Caco-2 (cell line): ENCODE results near the gene URM1. TPM values are rescaled to one million over a fixed set of nuclear protein-coding genes. Genes with fewer than 3 reads are reported as not detected.
"Not testable (repeated sequence)": the region's sequence is repeated elsewhere in the genome, so short reads cannot be mapped to it uniquely, and the experiment has no call there.

Source experiments
- BruUV-seq: library from RNA; stranded (reverse); fragments of 400-500 nt; replicated peaks from 2 replicates; lab custom pipeline; 2021; lab: Mats Ljungman, UMichigan
- CTCF ChIA-PET: fragments of 300-600 bp; sonication (Branson Sonifier 250); formaldehyde crosslinking; loops from one replicate; lab custom pipeline; 2022; ENCODE audit warnings: antibody characterized with exemption; lab: Charles Lee
- POLR2A ChIA-PET: fragments of 300-600 bp; sonication (Branson Sonifier 250); formaldehyde crosslinking; loops from one replicate; lab custom pipeline; 2022; ENCODE audit warnings: antibody characterized with exemption; lab: Charles Lee
- DNase-seq, 2 experiments: peaks; one replicate each; pipeline versions ENCODE4 v3.0.0 to v3.0.0-alpha.2; 2020 to 2022
- H3K27me3 ChIP-seq: replicated peaks from 2 replicates; pipeline ENCODE4 v1.6.0; 2011; ENCODE audit warnings: low read length; ENCODE audit not compliant: control insufficient read depth, insufficient read depth
- H3K36me3 ChIP-seq: 2 replicates; pipeline ENCODE4 v1.5.1; 2011; ENCODE audit warnings: low read length; ENCODE audit not compliant: control insufficient read depth, insufficient read depth
- H3K4me1 ChIP-seq: fragments of 250-450 bp; sonication (Bioruptor Pico); 2 replicates; pipeline ENCODE4 v1.5.1; 2020; ENCODE audit warnings: mild to moderate bottlenecking
- H3K4me3 ChIP-seq: 2 replicates; pipeline ENCODE4 v1.5.1; 2011; ENCODE audit warnings: low read depth, mild to moderate bottlenecking, control low read depth, low read length
- H3K9me3 ChIP-seq: fragments of 250-450 bp; sonication (Bioruptor Pico); 2 replicates; pipeline ENCODE4 v1.5.1; 2020; ENCODE audit warnings: mild to moderate bottlenecking, moderate library complexity
- H3K27ac Mint-ChIP-seq: one replicate; pipeline ENCODE4 v1.8.0; 2022; ENCODE audit warnings: mixed read lengths; ENCODE audit not compliant: unreplicated experiment
- H3K27me3 Mint-ChIP-seq: one replicate; pipeline ENCODE4 v1.8.0; 2022; ENCODE audit warnings: mixed read lengths; ENCODE audit not compliant: insufficient read depth, unreplicated experiment
- H3K36me3 Mint-ChIP-seq: one replicate; pipeline ENCODE4 v1.8.0; 2022; ENCODE audit warnings: mild to moderate bottlenecking, mixed read lengths; ENCODE audit not compliant: insufficient read depth, unreplicated experiment
- H3K4me1 Mint-ChIP-seq: one replicate; pipeline ENCODE4 v1.8.0; 2022; ENCODE audit warnings: low read depth, mixed read lengths; ENCODE audit not compliant: unreplicated experiment
- H3K4me3 Mint-ChIP-seq: one replicate; pipeline ENCODE4 v1.8.0; 2022; ENCODE audit warnings: mild to moderate bottlenecking, moderate library complexity, mixed read lengths; ENCODE audit not compliant: unreplicated experiment
- H3K9me3 Mint-ChIP-seq: one replicate; pipeline ENCODE4 v1.8.0; 2022; ENCODE audit warnings: mixed read lengths; ENCODE audit not compliant: unreplicated experiment
- intact Hi-C: fragments of 100-400 bp; cut with micrococcal nuclease; formaldehyde crosslinking; loops from one replicate; pipeline ENCODE4 v1.10.0; 2022; ENCODE audit not compliant: unreplicated experiment
- total RNA-seq: library from RNA; stranded (reverse); gene quantifications from 2 replicates; pipeline ENCODE4 v1.2.3, GENCODE V29; 2022
- TF ChIP-seq, protein P1 (sequence below), 2 experiments: fragments of 200-600 bp in 1 of 2; IDR thresholded peaks; 1 replicate in 1 of 2; 2 replicates in 1 of 2; pipeline versions ENCODE4 v1.5.1 to v1.8.0; 2011 to 2022; ENCODE audit warnings: antibody characterized with exemption in 1 of 2, control low read depth in 1 of 2, inconsistent platforms in 1 of 2, low read depth in 1 of 2, low read length in 1 of 2, mild to moderate bottlenecking in 1 of 2, moderate library complexity in 1 of 2; ENCODE audit not compliant: insufficient read depth in 1 of 2, severe bottlenecking in 1 of 2, unreplicated experiment in 1 of 2

URM1 gene
- total RNA-seq, 1 experiment from 2014 or later: 55.9 TPM

- H3K36me3 ChIP-seq: no peaks in the 10 kb centered on the region
- no TSS peak for BruUV-seq
- intact Hi-C loops: loop anchor here (1.0 to 2.0 kb wide), 2 partner anchors 50 to 117 kb away; no protein-coding TSS in a partner anchor
- H3K4me1 ChIP-seq: peaks cover 17% of the 10 kb centered on the region
- H3K4me3 ChIP-seq: no peak overlapping the region
- peaks cover 24% of the 10 kb centered on the region for H3K4me1 Mint-ChIP-seq
- H3K36me3 Mint-ChIP-seq: no peaks in the 10 kb centered on the region
- no peaks in the 10 kb centered on the region for H3K27me3 ChIP-seq
- ChIA-PET POLR2A (no interaction called here), CTCF (interaction anchor here (0.6 to 4.5 kb wide), 4 partner anchors 8 to 223 kb away, joined by 3 to 31 read pairs (median 14); partner anchors contain the start of gene CERCAM)
- no peaks in the 10 kb centered on the region for H3K9me3 Mint-ChIP-seq
- no peaks in the 10 kb centered on the region for H3K27me3 Mint-ChIP-seq
- H3K27ac Mint-ChIP-seq: no peak overlapping the region
- TF ChIP-seq, protein P1, sequence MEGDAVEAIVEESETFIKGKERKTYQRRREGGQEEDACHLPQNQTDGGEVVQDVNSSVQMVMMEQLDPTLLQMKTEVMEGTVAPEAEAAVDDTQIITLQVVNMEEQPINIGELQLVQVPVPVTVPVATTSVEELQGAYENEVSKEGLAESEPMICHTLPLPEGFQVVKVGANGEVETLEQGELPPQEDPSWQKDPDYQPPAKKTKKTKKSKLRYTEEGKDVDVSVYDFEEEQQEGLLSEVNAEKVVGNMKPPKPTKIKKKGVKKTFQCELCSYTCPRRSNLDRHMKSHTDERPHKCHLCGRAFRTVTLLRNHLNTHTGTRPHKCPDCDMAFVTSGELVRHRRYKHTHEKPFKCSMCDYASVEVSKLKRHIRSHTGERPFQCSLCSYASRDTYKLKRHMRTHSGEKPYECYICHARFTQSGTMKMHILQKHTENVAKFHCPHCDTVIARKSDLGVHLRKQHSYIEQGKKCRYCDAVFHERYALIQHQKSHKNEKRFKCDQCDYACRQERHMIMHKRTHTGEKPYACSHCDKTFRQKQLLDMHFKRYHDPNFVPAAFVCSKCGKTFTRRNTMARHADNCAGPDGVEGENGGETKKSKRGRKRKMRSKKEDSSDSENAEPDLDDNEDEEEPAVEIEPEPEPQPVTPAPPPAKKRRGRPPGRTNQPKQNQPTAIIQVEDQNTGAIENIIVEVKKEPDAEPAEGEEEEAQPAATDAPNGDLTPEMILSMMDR (IDR thresholded peaks at IDR 0.05; ENCODE audit: insufficient read depth in 1 of 2, low read depth in 1 of 2, low read length in 1 of 2, severe bottlenecking in 1 of 2, unreplicated experiment in 1 of 2): peak; percentile 61 to 70
- H3K4me3 Mint-ChIP-seq: no peak overlapping the region
- H3K9me3 ChIP-seq: no peaks in the 10 kb centered on the region
- DNase-seq: peak; percentile 82 to 85
These were observed 41.1 kb downstream of the URM1 start for GRCh38 chr9:128412120-128412790.

DNA sequence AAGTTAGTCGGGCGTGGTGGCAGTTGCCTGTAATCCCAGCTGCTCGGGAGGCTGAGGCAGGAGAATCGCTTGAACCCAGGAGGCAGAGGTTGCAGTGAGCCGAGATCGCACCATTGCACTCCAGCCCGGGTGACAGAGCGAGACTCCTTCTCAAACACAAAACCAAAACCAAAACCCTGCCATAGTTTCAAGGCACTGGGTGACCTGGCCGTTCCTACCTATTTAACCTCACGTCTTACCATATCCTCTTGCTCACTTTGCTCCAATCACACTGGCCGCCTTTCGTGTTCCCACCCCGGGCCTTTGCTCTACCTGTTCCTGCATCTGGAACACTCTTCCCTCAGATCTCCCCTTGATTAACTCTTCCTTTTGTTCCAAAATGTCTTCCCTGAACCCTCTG, 42.6 kb downstream of the URM1 start:
- H3K4me3 ChIP-seq, CTCF ChIA-PET, H3K27me3 ChIP-seq, H3K36me3 ChIP-seq, H3K27ac Mint-ChIP-seq, H3K9me3 Mint-ChIP-seq, DNase-seq, BruUV-seq, H3K36me3 Mint-ChIP-seq, H3K27me3 Mint-ChIP-seq, H3K9me3 ChIP-seq, POLR2A ChIA-PET, H3K4me3 Mint-ChIP-seq: not testable (repeated sequence)
- H3K4me1 ChIP-seq: peaks cover 18% of the 10 kb centered on the region
- peaks cover 24% of the 10 kb centered on the region for H3K4me1 Mint-ChIP-seq
- intact Hi-C loops: loop anchor here (2.0 kb wide), 1 partner anchor 119 kb away; no protein-coding TSS in a partner anchor

- Mint-ChIP-seq H3K9me3 (no peaks in the 10 kb centered on the region), H3K27me3 (no peaks in the 10 kb centered on the region), H3K4me3 (no peak overlapping the region), H3K4me1 (peaks cover 24% of the 10 kb centered on the region), H3K27ac (peak overlapping the region; percentile 86), H3K36me3 (no peaks in the 10 kb centered on the region)
- CTCF ChIA-PET: no interaction called here
- POLR2A ChIA-PET: no interaction called here
- H3K4me1 ChIP-seq: peaks cover 25% of the 10 kb centered on the region
- no peak for DNase-seq
- no peak overlapping the region for H3K4me3 ChIP-seq
- H3K27me3 ChIP-seq: no peaks in the 10 kb centered on the region
- no peaks in the 10 kb centered on the region for H3K9me3 ChIP-seq
- intact Hi-C loops: no loop called here
- no TSS peak for BruUV-seq
- H3K36me3 ChIP-seq: no peaks in the 10 kb centered on the region
- TF ChIP-seq, protein P1 (IDR thresholded peaks at IDR 0.05; ENCODE audit: insufficient read depth in 1 of 2, low read depth in 1 of 2, low read length in 1 of 2, severe bottlenecking in 1 of 2, unreplicated experiment in 1 of 2): peak; percentile 16 to 40
These were observed 43.3 kb downstream of the URM1 start for GRCh38 chr9:128414461-128414860.
